HepG2 (cell line): ENCODE results near the gene CEP43. TPM values are rescaled to one million over a fixed set of nuclear protein-coding genes. Genes with fewer than 3 reads are reported as not detected.
"Not testable (repeated sequence)": the region's sequence is repeated elsewhere in the genome, so short reads cannot be mapped to it uniquely, and the experiment has no call there.

ENCODE experiments used
- ATAC-seq: fragments of 200-7000 bp; cut with Tn5 transposase; 3 replicates; pipeline ENCODE4 v1.9.1; 2020; ENCODE audit warnings: mild to moderate bottlenecking, moderate library complexity
- BruUV-seq: library from RNA; stranded (reverse); fragments of 400-500 nt; replicated peaks from 2 replicates; lab custom pipeline; 2021; lab: Mats Ljungman, UMichigan
- CTCF ChIA-PET: fragments of 300-600 bp; formaldehyde crosslinking; extraction: SDS; loops from one replicate; lab custom pipeline; 2021; ENCODE audit warnings: low total read pairs, inconsistent platforms, low intra/inter-chr PET ratio; lab: Yijun Ruan, JAX
- POLR2A ChIA-PET: fragments of 350-600 bp; sonication (Branson Sonifier 250); formaldehyde crosslinking; loops from one replicate; lab custom pipeline; 2020; ENCODE audit warnings: antibody characterized with exemption, inconsistent platforms; lab: Yijun Ruan, JAX
- DNase-seq: peaks from one replicate; pipeline ENCODE4 v3.0.0-alpha.2; 2015; ENCODE audit warnings: low spot score
- FAIRE-seq: peaks from 3 replicates; lab custom pipeline; 2011; peaks lifted over from hg19 to GRCh38; lab: Jason Lieb, UNC
- H2AFZ ChIP-seq: one replicate; pipeline ENCODE4 v1.6.1; 2011; ENCODE audit warnings: low read length, inconsistent platforms
- H3K27ac ChIP-seq: fragments of 300-600 bp; 3 replicates; pipeline ENCODE4 v1.8.0; 2011; ENCODE audit warnings: mixed run types, mild to moderate bottlenecking, mixed read lengths, low read length, inconsistent platforms; ENCODE audit not compliant: insufficient read depth; ENCODE audit errors: extremely low read length
- H3K27me3 ChIP-seq, 2 experiments: fragments of 200-600 bp in 1 of 2; 2 replicates in 1 of 2; 3 replicates in 1 of 2; pipeline versions ENCODE4 v1.6.0 to v1.8.0; 2011; ENCODE audit warnings: low read length in 2 of 2, mild to moderate bottlenecking in 2 of 2, moderate library complexity in 2 of 2, inconsistent platforms in 1 of 2; ENCODE audit not compliant: insufficient read depth in 2 of 2, control insufficient read depth in 1 of 2
- H3K36me3 ChIP-seq, 2 experiments: fragments of 200-600 bp in 1 of 2; replicated peaks in 1 of 2; 2 replicates in 1 of 2; 3 replicates in 1 of 2; pipeline versions ENCODE4 v1.5.1 to v1.8.0; 2011; ENCODE audit warnings: low read length in 2 of 2, inconsistent platforms in 1 of 2; ENCODE audit not compliant: insufficient read depth in 2 of 2, control insufficient read depth in 1 of 2
- H3K4me1 ChIP-seq: 2 replicates; pipeline ENCODE4 v1.5.1; 2012; ENCODE audit warnings: low read length, inconsistent platforms; ENCODE audit not compliant: insufficient read depth
- H3K4me2 ChIP-seq: 2 replicates; pipeline ENCODE4 v1.6.0; 2011; ENCODE audit warnings: low read depth, low read length, inconsistent platforms
- H3K4me3 ChIP-seq, 3 experiments: fragments of 200-600 bp in 1 of 3; sonication (generic), shearing (Covaris generic) in 1 of 3; replicated peaks in 1 of 3; 2 replicates each; pipeline ENCODE4 v1.5.1; 2011 to 2016; ENCODE audit warnings: low read length in 3 of 3, inconsistent platforms in 2 of 3, low read depth in 2 of 3, mild to moderate bottlenecking in 2 of 3, control low read depth in 1 of 3, mixed read lengths in 1 of 3; ENCODE audit not compliant: insufficient read depth in 1 of 3
- H3K79me2 ChIP-seq: one replicate; pipeline ENCODE4 v1.6.1; 2011; ENCODE audit warnings: low read length, inconsistent platforms; ENCODE audit not compliant: insufficient read depth
- H3K9ac ChIP-seq: 2 replicates; pipeline ENCODE4 v1.6.0; 2011; ENCODE audit warnings: mild to moderate bottlenecking, low read depth, low read length, inconsistent platforms; ENCODE audit not compliant: insufficient read depth
- H3K9me3 ChIP-seq: 2 replicates; pipeline ENCODE4 v1.5.1; 2012; ENCODE audit warnings: mild to moderate bottlenecking, low read length
- H4K20me1 ChIP-seq: 2 replicates; pipeline ENCODE4 v1.6.0; 2011; ENCODE audit warnings: inconsistent platforms, mild to moderate bottlenecking, low read length, moderate library complexity; ENCODE audit not compliant: insufficient read depth
- FOSL2 ChIP-seq: sonication (generic); formaldehyde crosslinking; IDR thresholded peaks from 2 replicates; pipeline ENCODE4 v1.4.0; 2020; ENCODE audit warnings: missing genetic modification reagents
- KAT7 ChIP-seq: IDR thresholded peaks from 2 replicates; pipeline ENCODE4 v1.6.1; 2018; ENCODE audit warnings: borderline replicate concordance, missing compliant biosample characterization
- KAT8 ChIP-seq: IDR thresholded peaks from 2 replicates; pipeline ENCODE4 v1.6.1; 2016; ENCODE audit warnings: missing genetic modification reagents, missing compliant biosample characterization
- NRL ChIP-seq: sonication (generic); formaldehyde crosslinking; IDR thresholded peaks from 2 replicates; pipeline ENCODE4 v1.5.0; 2020; ENCODE audit warnings: missing genetic modification reagents, mild to moderate bottlenecking, moderate library complexity, borderline replicate concordance
- RAD21 ChIP-seq: fragments of 450-650 bp; formaldehyde crosslinking; IDR thresholded peaks from 2 replicates; pipeline ENCODE4 v1.5.0; 2020; ENCODE audit warnings: mild to moderate bottlenecking
- RXRB ChIP-seq: IDR thresholded peaks from 2 replicates; pipeline ENCODE4 v1.6.1; 2016; ENCODE audit warnings: borderline replicate concordance, missing genetic modification reagents, missing compliant biosample characterization
- THAP7 ChIP-seq: sonication (generic); formaldehyde crosslinking; IDR thresholded peaks from 2 replicates; pipeline ENCODE4 v1.8.1; 2023; ENCODE audit warnings: mild to moderate bottlenecking, missing genetic modification reagents
- THAP8 ChIP-seq: sonication (generic); formaldehyde crosslinking; IDR thresholded peaks from 2 replicates; pipeline ENCODE4 v1.5.1; 2020; ENCODE audit warnings: missing genetic modification reagents, mild to moderate bottlenecking, borderline replicate concordance
- ZNF253 ChIP-seq: sonication (generic); formaldehyde crosslinking; IDR thresholded peaks from 2 replicates; pipeline ENCODE4 v1.8.0; 2022; ENCODE audit warnings: mild to moderate bottlenecking, missing genetic modification reagents, borderline replicate concordance
- ZNF768 ChIP-seq: sonication (generic); formaldehyde crosslinking; IDR thresholded peaks from 2 replicates; pipeline ENCODE4 v1.4.0; 2020; ENCODE audit warnings: missing genetic modification reagents
- WGBS: methylation state at CpG from one replicate; pipeline ENCODE4 v1.1.6; 2017; ENCODE audit warnings: low lambda C conversion rate; 5-methylcytosine and 5-hydroxymethylcytosine counted together
- in situ Hi-C: cut with HindIII; loops from 2 replicates; pipeline ENCODE4 v1.10.0; 2017; ENCODE audit warnings: low pct_unique_long_range_greater_than_20kb; ENCODE audit not compliant: extremely low pct_ligation_motif_present
- intact Hi-C: fragments of 100-400 bp; cut with micrococcal nuclease; formaldehyde crosslinking; loops from one replicate; pipeline ENCODE4 v1.10.0; 2022; ENCODE audit not compliant: unreplicated experiment
- polyA plus RNA-seq, 8 experiments: library from polyadenylated mRNA; depleted of rRNA in 3 of 8; stranded (reverse) in 7 of 8; unstranded in 1 of 8; fragments of >200 nt; fragmentation: Illumina TruSeq in 4 of 8; extraction: Trizol in 4 of 8; gene quantifications; 2 replicates each; pipeline versions ENCODE4 v1.2.1 to v1.2.3, GENCODE V29; 2011 to 2016; ENCODE audit warnings: low read depth in 4 of 8, missing spikeins in 1 of 8, mixed read lengths in 1 of 8; ENCODE audit not compliant: insufficient read depth in 1 of 8
- total RNA-seq, 5 experiments: library from RNA; depleted of rRNA; stranded (reverse); fragments of >200 nt; fragmentation: Illumina TruSeq; extraction: Trizol; gene quantifications; 2 replicates each; pipeline ENCODE4 v1.2.3, GENCODE V29; 2016; ENCODE audit warnings: low read depth in 1 of 5
- TF ChIP-seq, protein P1 (sequence below): sonication (generic); formaldehyde crosslinking; IDR thresholded peaks from 2 replicates; pipeline ENCODE4 v1.4.0; 2020; ENCODE audit warnings: mild to moderate bottlenecking, missing genetic modification reagents
- TF ChIP-seq, protein P2 (sequence below): sonication (generic); formaldehyde crosslinking; IDR thresholded peaks from 2 replicates; pipeline ENCODE4 v1.9.0; 2022; ENCODE audit warnings: missing genetic modification reagents, mild to moderate bottlenecking, borderline replicate concordance
- TF ChIP-seq, protein P3 (sequence below): sonication (generic); formaldehyde crosslinking; IDR thresholded peaks from 2 replicates; pipeline ENCODE4 v1.5.1; 2020; ENCODE audit warnings: missing genetic modification reagents, mild to moderate bottlenecking, borderline replicate concordance

The CEP43 gene
- total and polyA plus RNA-seq, 2 of the 13 experiments (the other 11 are each of a cell fraction or from before 2014, with no cell fraction given): 29.3 to 73.9 TPM

DNA sequence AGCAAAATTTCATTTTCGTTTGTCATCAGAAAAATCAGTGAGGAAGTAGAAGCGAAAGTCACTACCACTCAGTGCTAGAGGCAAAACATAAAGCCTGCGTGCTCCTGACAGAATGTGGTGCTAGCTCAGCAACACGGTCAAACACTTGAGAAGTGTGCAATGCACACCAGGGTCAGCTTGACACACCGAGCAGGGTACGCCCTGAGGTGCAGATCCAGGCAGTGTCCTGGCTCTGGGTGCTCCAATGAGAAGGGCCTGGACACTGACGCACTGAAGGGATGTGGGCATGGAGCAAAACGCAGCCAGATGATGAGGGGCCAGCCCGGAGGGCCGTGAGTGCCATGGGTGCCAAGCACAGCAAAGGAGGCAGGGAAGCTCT lies 48.8 kb upstream of the CEP43 start (continued):
- TF ChIP-seq, protein P1, sequence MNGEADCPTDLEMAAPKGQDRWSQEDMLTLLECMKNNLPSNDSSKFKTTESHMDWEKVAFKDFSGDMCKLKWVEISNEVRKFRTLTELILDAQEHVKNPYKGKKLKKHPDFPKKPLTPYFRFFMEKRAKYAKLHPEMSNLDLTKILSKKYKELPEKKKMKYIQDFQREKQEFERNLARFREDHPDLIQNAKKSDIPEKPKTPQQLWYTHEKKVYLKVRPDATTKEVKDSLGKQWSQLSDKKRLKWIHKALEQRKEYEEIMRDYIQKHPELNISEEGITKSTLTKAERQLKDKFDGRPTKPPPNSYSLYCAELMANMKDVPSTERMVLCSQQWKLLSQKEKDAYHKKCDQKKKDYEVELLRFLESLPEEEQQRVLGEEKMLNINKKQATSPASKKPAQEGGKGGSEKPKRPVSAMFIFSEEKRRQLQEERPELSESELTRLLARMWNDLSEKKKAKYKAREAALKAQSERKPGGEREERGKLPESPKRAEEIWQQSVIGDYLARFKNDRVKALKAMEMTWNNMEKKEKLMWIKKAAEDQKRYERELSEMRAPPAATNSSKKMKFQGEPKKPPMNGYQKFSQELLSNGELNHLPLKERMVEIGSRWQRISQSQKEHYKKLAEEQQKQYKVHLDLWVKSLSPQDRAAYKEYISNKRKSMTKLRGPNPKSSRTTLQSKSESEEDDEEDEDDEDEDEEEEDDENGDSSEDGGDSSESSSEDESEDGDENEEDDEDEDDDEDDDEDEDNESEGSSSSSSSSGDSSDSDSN: peak; percentile 14; the same call in 1 of the 2 replicates
- TF ChIP-seq ZNF253 (0 out of 2 replicates have a peak, but pooled peaks have one; percentile 33), ZNF768 (CRISPR knock-in tag) (peak; percentile 19; the same call in 1 of the 2 replicates), NRL (peak; percentile 77; the same call in 1 of the 2 replicates), THAP8 (CRISPR knock-in tag) (no peak)

- Histone ChIP-seq H3K79me2 (peaks cover 54% of the 10 kb centered on the region), H3K36me3 (peaks cover 32 to 74% of the 10 kb centered on the region in 2 experiments), H3K4me2 (peak overlapping the region; percentile 37; the same call in 1 of the 2 replicates), H4K20me1 (peaks cover 77% of the 10 kb centered on the region), H3K4me1 (peaks cover 65% of the 10 kb centered on the region)
- H3K27me3 ChIP-seq, H3K9me3 ChIP-seq, H2AFZ ChIP-seq, BruUV-seq, H3K9ac ChIP-seq, in situ Hi-C loops, H3K27ac ChIP-seq, H3K4me3 ChIP-seq: not testable (repeated sequence)
- POLR2A ChIA-PET: interaction anchor here (1.1 kb wide), 1 partner anchor 49 kb away, joined by 3 read pairs; no protein-coding TSS in a partner anchor
- intact Hi-C loops: loop anchor here (1.0 kb wide), 2 partner anchors 165 to 191 kb away; no protein-coding TSS in a partner anchor
- ATAC-seq: peak; percentile 46
- peak; percentile 59 for FAIRE-seq
- WGBS: 72% methylated on average over 16 of the region's 17 CpGs
- peak; percentile 65 for DNase-seq
- CTCF ChIA-PET: interaction anchor here (2.0 kb wide), 1 partner anchor 164 kb away, joined by 15 read pairs; no protein-coding TSS in a partner anchor
- TF ChIP-seq RXRB (0 out of 2 replicates have a peak, but pooled peaks have one; percentile 13), KAT7 (CRISPR knock-in tag) (peak; percentile 55; the same call in 1 of the 2 replicates), RAD21 (CRISPR knock-in tag) (peak; percentile 78), THAP7 (CRISPR knock-in tag) (0 out of 2 replicates have a peak, but pooled peaks have one; percentile 50), KAT8 (CRISPR knock-in tag) (peak; percentile 62), FOSL2 (peak; percentile 63)
- TF ChIP-seq, protein P2, sequence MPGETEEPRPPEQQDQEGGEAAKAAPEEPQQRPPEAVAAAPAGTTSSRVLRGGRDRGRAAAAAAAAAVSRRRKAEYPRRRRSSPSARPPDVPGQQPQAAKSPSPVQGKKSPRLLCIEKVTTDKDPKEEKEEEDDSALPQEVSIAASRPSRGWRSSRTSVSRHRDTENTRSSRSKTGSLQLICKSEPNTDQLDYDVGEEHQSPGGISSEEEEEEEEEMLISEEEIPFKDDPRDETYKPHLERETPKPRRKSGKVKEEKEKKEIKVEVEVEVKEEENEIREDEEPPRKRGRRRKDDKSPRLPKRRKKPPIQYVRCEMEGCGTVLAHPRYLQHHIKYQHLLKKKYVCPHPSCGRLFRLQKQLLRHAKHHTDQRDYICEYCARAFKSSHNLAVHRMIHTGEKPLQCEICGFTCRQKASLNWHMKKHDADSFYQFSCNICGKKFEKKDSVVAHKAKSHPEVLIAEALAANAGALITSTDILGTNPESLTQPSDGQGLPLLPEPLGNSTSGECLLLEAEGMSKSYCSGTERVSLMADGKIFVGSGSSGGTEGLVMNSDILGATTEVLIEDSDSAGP (CRISPR knock-in tag): peak; percentile 54
- TF ChIP-seq, protein P3, sequence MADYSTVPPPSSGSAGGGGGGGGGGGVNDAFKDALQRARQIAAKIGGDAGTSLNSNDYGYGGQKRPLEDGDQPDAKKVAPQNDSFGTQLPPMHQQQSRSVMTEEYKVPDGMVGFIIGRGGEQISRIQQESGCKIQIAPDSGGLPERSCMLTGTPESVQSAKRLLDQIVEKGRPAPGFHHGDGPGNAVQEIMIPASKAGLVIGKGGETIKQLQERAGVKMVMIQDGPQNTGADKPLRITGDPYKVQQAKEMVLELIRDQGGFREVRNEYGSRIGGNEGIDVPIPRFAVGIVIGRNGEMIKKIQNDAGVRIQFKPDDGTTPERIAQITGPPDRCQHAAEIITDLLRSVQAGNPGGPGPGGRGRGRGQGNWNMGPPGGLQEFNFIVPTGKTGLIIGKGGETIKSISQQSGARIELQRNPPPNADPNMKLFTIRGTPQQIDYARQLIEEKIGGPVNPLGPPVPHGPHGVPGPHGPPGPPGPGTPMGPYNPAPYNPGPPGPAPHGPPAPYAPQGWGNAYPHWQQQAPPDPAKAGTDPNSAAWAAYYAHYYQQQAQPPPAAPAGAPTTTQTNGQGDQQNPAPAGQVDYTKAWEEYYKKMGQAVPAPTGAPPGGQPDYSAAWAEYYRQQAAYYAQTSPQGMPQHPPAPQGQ (CRISPR knock-in tag): peak; percentile 43; the same call in 1 of the 2 replicates
Measured at GRCh38 chr6:166950892-166951669, 48.1 kb upstream of the CEP43 start.
